PC-9 (cell line): ENCODE measurements around the gene NRG4.

Experiments
- CTCF ChIP-seq: fragments of 200-600 bp; sonication (generic); conservative IDR thresholded peaks from 2 replicates; pipeline ENCODE4 v1.6.1; 2017; ENCODE audit warnings: mixed run types, antibody characterized with exemption, mild to moderate bottlenecking, moderate library complexity
- EZH2 ChIP-seq: fragments of 200-600 bp; sonication (generic); IDR thresholded peaks from 2 replicates; pipeline ENCODE4 v1.8.0; 2017; ENCODE audit warnings: antibody characterized with exemption, low read depth

DNA sequence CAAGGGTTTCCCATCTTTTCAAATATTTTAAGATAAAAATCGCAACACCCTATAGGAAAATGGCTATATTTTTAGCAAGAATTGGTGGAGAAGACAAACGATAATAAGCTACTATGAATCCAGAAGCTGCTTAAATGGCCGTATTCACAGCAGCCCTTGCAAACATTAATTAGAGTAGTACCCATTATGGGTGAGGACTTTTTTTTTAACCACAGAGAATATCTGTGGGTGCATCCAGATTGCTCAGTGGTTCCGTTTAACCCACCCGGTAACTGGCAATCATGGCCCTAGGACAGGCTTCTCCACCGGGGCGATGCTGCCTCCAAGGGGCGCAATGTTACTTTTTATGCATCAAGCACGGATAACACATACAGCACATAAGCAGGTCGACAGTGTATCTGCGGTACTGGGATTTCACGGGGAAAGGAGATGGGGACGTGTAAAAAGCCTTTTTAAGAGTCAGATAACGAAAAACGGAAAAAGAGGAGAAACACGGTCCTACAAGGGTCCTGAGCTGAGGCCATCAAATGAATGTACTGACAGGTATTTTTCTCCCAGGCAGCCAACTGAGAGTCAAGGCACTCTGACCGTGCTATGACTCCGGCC is 46.6 kb upstream of the NRG4 start:
- TF ChIP-seq CTCF (no peak), EZH2 (no peak)
